Measurements from ENCODE around the gene LASP1.

- TF ChIP-seq CTCF (IDR thresholded peaks at IDR 0.05) (no peak), POLR2A (IDR thresholded peaks at IDR 0.05) (no peak)
Measured at GRCh38 chr17:38908676-38909181, 38.9 kb downstream of the LASP1 start.

Data from thyroid gland (tissue), 4 donors.